Measurements from ENCODE around the gene TRAF2.

DNA sequence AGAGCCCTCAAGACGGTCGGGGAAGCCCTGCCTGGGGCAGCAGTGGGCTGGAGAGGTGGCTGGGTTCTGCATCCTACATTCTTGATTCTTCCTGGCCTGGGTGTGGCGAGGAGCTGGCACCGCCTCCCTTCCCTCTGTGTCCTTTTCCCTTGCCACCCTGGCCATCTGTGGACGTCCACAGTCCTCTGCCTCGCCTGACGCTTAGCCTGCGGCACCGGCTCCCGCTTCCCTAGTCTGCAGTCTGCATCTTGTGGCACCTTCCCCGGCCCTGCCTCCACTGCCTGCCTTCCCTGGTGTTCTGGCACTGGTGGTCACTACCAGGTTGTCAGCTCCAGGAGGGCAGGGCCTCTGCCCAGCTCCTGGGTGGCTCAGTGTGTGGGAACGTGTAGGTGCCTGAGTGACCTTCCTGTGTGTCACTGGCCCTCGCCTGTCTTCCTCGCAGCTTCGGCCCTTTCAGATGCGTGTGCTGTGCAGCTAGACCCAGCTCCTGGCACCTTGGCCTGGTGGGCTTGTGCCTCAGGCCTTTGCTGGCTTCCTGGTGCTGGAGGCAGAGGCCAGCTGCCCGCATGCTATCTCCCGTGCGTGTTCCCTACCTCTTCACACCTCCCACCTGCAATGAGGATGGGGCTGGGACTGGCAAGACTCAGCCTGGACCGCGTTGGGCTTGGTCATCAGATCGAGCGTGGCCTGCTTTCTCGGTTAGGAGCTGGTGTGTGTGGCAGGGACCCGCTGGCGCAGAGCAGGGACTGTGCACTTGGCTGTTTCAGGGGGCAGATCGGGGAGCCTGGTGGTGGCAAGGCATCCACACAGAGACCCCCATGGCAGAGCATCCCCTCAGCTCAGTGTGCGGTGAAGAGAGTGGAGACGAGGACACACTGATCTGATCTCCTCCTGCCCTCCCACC, 20.9 kb downstream of the TRAF2 start:
- TF ChIP-seq, protein P1, sequence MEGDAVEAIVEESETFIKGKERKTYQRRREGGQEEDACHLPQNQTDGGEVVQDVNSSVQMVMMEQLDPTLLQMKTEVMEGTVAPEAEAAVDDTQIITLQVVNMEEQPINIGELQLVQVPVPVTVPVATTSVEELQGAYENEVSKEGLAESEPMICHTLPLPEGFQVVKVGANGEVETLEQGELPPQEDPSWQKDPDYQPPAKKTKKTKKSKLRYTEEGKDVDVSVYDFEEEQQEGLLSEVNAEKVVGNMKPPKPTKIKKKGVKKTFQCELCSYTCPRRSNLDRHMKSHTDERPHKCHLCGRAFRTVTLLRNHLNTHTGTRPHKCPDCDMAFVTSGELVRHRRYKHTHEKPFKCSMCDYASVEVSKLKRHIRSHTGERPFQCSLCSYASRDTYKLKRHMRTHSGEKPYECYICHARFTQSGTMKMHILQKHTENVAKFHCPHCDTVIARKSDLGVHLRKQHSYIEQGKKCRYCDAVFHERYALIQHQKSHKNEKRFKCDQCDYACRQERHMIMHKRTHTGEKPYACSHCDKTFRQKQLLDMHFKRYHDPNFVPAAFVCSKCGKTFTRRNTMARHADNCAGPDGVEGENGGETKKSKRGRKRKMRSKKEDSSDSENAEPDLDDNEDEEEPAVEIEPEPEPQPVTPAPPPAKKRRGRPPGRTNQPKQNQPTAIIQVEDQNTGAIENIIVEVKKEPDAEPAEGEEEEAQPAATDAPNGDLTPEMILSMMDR (IDR thresholded peaks at IDR 0.05; ENCODE audit: low read depth, low read length), result no peak
- no peak for TF ChIP-seq MYC (IDR thresholded peaks at IDR 0.05; ENCODE audit: low read depth, low read length)
- TF ChIP-seq POLR2A (IDR thresholded peaks at IDR 0.05; ENCODE audit: extremely low read depth, insufficient read length), result no peak
- TF ChIP-seq, protein P2, sequence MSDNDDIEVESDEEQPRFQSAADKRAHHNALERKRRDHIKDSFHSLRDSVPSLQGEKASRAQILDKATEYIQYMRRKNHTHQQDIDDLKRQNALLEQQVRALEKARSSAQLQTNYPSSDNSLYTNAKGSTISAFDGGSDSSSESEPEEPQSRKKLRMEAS (IDR thresholded peaks at IDR 0.05; ENCODE audit: low read depth, low read length), result no peak
